A549 (cell line): Measurements from ENCODE around the gene PLD3. TPM values are rescaled to one million over a fixed set of nuclear protein-coding genes. Genes with fewer than 3 reads are reported as not detected.

Experiments used
- ATAC-seq, 2 experiments: fragments of 200-7000 bp in 1 of 2; fragments of >200 bp in 1 of 2; cut with Nextera tagmentation in 1 of 2; cut with Tn5 transposase in 1 of 2; 3 replicates each; pipeline versions ENCODE4 v1.8.0 to v1.9.1; 2018 to 2020; ENCODE audit warnings: mild to moderate bottlenecking in 1 of 2, moderate library complexity in 1 of 2
- CTCF ChIA-PET: fragments of 300-600 bp; sonication (Branson Sonifier 250); formaldehyde crosslinking; extraction: SDS; loops from one replicate; lab custom pipeline; 2021; ENCODE audit warnings: antibody characterized with exemption, inconsistent platforms; lab: Yijun Ruan, JAX
- POLR2A ChIA-PET: fragments of 350-600 bp; formaldehyde crosslinking; extraction: SDS; loops from one replicate; lab custom pipeline; 2021; ENCODE audit warnings: antibody characterized with exemption, inconsistent platforms; lab: Yijun Ruan, JAX
- DNase-seq, 2 experiments: peaks; one replicate each; pipeline versions ENCODE4 v3.0.0 to v3.0.0-alpha.2; 2011 to 2016; ENCODE audit warnings: low read depth in 1 of 2, low spot score in 1 of 2
- FAIRE-seq: peaks from 2 replicates; lab custom pipeline; 2011; peaks lifted over from hg19 to GRCh38; lab: Jason Lieb, UNC
- H3K27ac ChIP-seq, 2 experiments: fragments of >200 bp; sonication (Bioruptor Twin); formaldehyde crosslinking; 3 replicates each; pipeline ENCODE4 v1.5.1; 2016 to 2017
- H3K4me1 ChIP-seq: fragments of >200 bp; sonication (Bioruptor Twin); formaldehyde crosslinking; 3 replicates; pipeline ENCODE4 v1.6.1; 2016
- H3K4me2 ChIP-seq: fragments of >200 bp; sonication (Bioruptor Twin); formaldehyde crosslinking; 3 replicates; pipeline ENCODE4 v1.6.1; 2016
- H3K4me3 ChIP-seq: fragments of >200 bp; sonication (Bioruptor Twin); formaldehyde crosslinking; 3 replicates; pipeline ENCODE4 v1.5.1; 2016
- H3K9me3 ChIP-seq: fragments of >200 bp; sonication (Bioruptor Twin); formaldehyde crosslinking; 3 replicates; pipeline ENCODE4 v1.6.1; 2016
- CBX2 ChIP-seq: fragments of 200-600 bp; sonication (generic); IDR thresholded peaks from 2 replicates; pipeline ENCODE4 v1.6.1; 2016; ENCODE audit warnings: low read depth, mild to moderate bottlenecking, borderline replicate concordance
- CBX8 ChIP-seq: fragments of 200-600 bp; sonication (generic); IDR thresholded peaks from 2 replicates; pipeline ENCODE4 v1.6.1; 2016
- EHF ChIP-seq: fragments of 250-450 bp; sonication (Bioruptor Pico); IDR thresholded peaks from 2 replicates; pipeline ENCODE4 v1.5.0; 2020; ENCODE audit warnings: mild to moderate bottlenecking
- HDAC2 ChIP-seq: fragments of 200-600 bp; sonication (generic); IDR thresholded peaks from 2 replicates; pipeline ENCODE4 v1.6.1; 2016
- HEYL ChIP-seq: fragments of 250-450 bp; sonication (Bioruptor Pico); IDR thresholded peaks from 2 replicates; pipeline ENCODE4 v1.8.0; 2021; ENCODE audit warnings: mild to moderate bottlenecking, moderate library complexity
- HOXB5 ChIP-seq: fragments of 250-450 bp; sonication (Bioruptor Pico); IDR thresholded peaks from 2 replicates; pipeline ENCODE4 v1.5.0; 2020; ENCODE audit warnings: mild to moderate bottlenecking, moderate library complexity
- JUNB ChIP-seq: fragments of >200 bp; sonication (Bioruptor Twin); formaldehyde crosslinking; IDR thresholded peaks from 2 replicates; pipeline ENCODE4 v1.6.1; 2016
- KDM1A ChIP-seq: fragments of 200-600 bp; sonication (generic); IDR thresholded peaks from 2 replicates; pipeline ENCODE4 v1.6.1; 2016; ENCODE audit warnings: low read depth, mild to moderate bottlenecking
- MYC ChIP-seq: IDR thresholded peaks from 2 replicates; pipeline ENCODE4 v1.6.1; 2012; ENCODE audit warnings: mild to moderate bottlenecking, inconsistent platforms, low read length, improper control_type of control experiment, borderline replicate concordance
- POLR2A ChIP-seq: IDR thresholded peaks from 2 replicates; pipeline ENCODE4 v1.6.1; 2012; ENCODE audit warnings: mild to moderate bottlenecking, low read length
- RARB ChIP-seq: fragments of 250-450 bp; sonication (Bioruptor Pico); IDR thresholded peaks from 2 replicates; pipeline ENCODE4 v1.8.0; 2021; ENCODE audit warnings: mild to moderate bottlenecking, moderate library complexity
- RCOR1 ChIP-seq: fragments of 150-350 bp; IDR thresholded peaks from 2 replicates; pipeline ENCODE4 v1.6.1; 2014; ENCODE audit warnings: antibody characterized with exemption, low read length, low read depth
- RFX5 ChIP-seq: fragments of 450-650 bp; IDR thresholded peaks from 2 replicates; pipeline ENCODE4 v1.7.1; 2014; ENCODE audit warnings: antibody characterized with exemption, mild to moderate bottlenecking, moderate library complexity
- RNF2 ChIP-seq: fragments of 200-600 bp; sonication (generic); IDR thresholded peaks from 2 replicates; pipeline ENCODE4 v1.6.1; 2016; ENCODE audit warnings: low read depth, mild to moderate bottlenecking, antibody characterized with exemption, moderate library complexity, borderline replicate concordance
- SMC3 ChIP-seq: fragments of >200 bp; sonication (Bioruptor Twin); formaldehyde crosslinking; IDR thresholded peaks from 3 replicates; pipeline ENCODE4 v1.6.1; 2018; ENCODE audit warnings: inconsistent platforms
- SREBF2 ChIP-seq: fragments of 450-650 bp; IDR thresholded peaks from 2 replicates; pipeline ENCODE4 v1.6.1; 2014; ENCODE audit warnings: mild to moderate bottlenecking, moderate library complexity
- TFCP2L1 ChIP-seq: fragments of 250-450 bp; sonication (Bioruptor Pico); IDR thresholded peaks from 2 replicates; pipeline ENCODE4 v1.5.0; 2021; ENCODE audit warnings: mild to moderate bottlenecking
- TP53 ChIP-seq: fragments of 250-450 bp; sonication (Bioruptor Pico); IDR thresholded peaks from 2 replicates; pipeline ENCODE4 v1.5.0; 2021; ENCODE audit warnings: mild to moderate bottlenecking, moderate library complexity
- ZC3H11A ChIP-seq: fragments of 450-650 bp; IDR thresholded peaks from 2 replicates; pipeline ENCODE4 v1.6.1; 2014; ENCODE audit warnings: antibody characterized with exemption, mild to moderate bottlenecking
- ZNF302 ChIP-seq: fragments of 250-450 bp; sonication (Bioruptor Pico); IDR thresholded peaks from 2 replicates; pipeline ENCODE4 v1.9.0; 2021; ENCODE audit warnings: inconsistent platforms, mild to moderate bottlenecking, moderate library complexity
- WGBS: methylation state at CpG from one replicate; pipeline ENCODE4 v1.1.6; 2017; ENCODE audit errors: missing lambda C conversion rate; 5-methylcytosine and 5-hydroxymethylcytosine counted together
- polyA plus RNA-seq, 4 experiments: library from polyadenylated mRNA; depleted of rRNA in 3 of 4; stranded (reverse); fragments of >200 nt; fragmentation: RNase III in 1 of 4; extraction: RNeasy Plus Mini Kit Qiagen cat#74134 plus additional on column Dnase treatment in 1 of 4; gene quantifications; 2 replicates in 3 of 4; 3 replicates in 1 of 4; pipeline ENCODE4 v1.2.3, GENCODE V29; 2011 to 2017
- TF ChIP-seq, protein P1 (sequence below): fragments of >200 bp; sonication (Bioruptor Twin); formaldehyde crosslinking; IDR thresholded peaks from 3 replicates; pipeline ENCODE4 v1.6.1; 2016
- TF ChIP-seq, protein P2 (sequence below): fragments of 250-450 bp; sonication (Bioruptor Pico); IDR thresholded peaks from 2 replicates; pipeline ENCODE4 v1.5.0; 2021; ENCODE audit warnings: mild to moderate bottlenecking, moderate library complexity, borderline replicate concordance
- TF ChIP-seq, protein P3 (sequence below): IDR thresholded peaks from 2 replicates; pipeline ENCODE4 v1.6.1; 2012

Gene PLD3
- polyA plus RNA-seq, 2 of the 4 experiments (the other 2 are of a cell fraction): 265 to 290 TPM

DNA sequence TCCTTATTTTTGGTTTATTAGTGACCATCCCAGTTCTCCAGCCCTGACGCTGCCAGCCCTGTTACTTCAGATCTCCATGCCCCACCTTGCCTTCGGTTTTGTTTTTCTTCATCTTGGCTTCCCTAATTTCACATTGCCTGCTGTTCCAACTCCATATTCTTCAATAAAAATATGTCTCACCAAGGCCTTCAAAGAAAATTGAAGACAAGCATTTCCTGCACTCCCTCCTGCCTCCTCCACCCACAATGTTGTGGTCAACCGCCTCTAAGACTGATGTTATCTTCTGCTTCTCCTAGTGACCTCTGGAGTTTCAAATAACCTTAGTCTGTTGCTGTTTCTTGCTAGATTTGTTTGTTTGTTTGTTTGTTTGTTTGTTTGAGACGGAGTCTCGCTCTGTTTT is 14.6 kb downstream of the PLD3 start:
- DNase-seq (no peak), FAIRE-seq (no peak), ATAC-seq (no peak)
- Histone ChIP-seq H3K4me1 (peaks cover 16% of the 10 kb centered on the region), H3K9me3 (no peaks in the 10 kb centered on the region), H3K27ac (no peak overlapping the region), H3K4me2 (no peak overlapping the region), H3K4me3 (no peak overlapping the region)
- no peak for TF ChIP-seq SMC3
- TF ChIP-seq RCOR1: no peak
- TF ChIP-seq, protein P1, sequence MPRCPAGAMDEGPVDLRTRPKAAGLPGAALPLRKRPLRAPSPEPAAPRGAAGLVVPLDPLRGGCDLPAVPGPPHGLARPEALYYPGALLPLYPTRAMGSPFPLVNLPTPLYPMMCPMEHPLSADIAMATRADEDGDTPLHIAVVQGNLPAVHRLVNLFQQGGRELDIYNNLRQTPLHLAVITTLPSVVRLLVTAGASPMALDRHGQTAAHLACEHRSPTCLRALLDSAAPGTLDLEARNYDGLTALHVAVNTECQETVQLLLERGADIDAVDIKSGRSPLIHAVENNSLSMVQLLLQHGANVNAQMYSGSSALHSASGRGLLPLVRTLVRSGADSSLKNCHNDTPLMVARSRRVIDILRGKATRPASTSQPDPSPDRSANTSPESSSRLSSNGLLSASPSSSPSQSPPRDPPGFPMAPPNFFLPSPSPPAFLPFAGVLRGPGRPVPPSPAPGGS: no peak
- no peak for TF ChIP-seq RNF2
- no peak for TF ChIP-seq RFX5
- TF ChIP-seq POLR2A: no peak
- TF ChIP-seq TP53: no peak
- TF ChIP-seq HOXB5: no peak
- POLR2A ChIA-PET: interaction anchor here (0.9 kb wide), 1 partner anchor 15 kb away, joined by 6 read pairs; the partner anchor contains the start of genes C19orf47 and PLD3
- CTCF ChIA-PET: interaction anchor here (1.4 to 2.0 kb wide), 2 partner anchors 30 to 61 kb away, joined by 5 to 6 read pairs; no protein-coding TSS in a partner anchor
- WGBS: 91% methylated on average over 5 of the region's 5 CpGs

DNA sequence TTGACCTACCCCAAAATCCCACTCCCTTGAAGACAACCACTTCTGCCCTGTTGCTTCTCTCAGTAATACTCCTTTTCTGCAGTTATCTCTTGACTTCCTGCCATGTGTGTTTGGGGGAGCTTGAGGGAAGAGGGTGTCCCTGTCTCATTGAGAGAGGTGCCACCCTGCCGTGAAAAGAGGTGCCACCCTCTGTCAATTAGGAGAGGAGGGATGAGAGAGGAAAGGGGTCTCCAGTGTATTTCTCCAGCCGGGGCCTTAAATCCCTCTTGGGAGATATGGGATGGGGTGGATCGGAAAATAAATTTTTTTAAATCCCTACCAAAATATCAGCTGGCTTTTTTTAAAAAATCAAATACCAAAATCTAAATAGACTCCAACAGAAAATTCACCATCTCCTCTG is 16.5 kb downstream of the PLD3 start:
- Histone ChIP-seq H3K4me3 (peak overlapping the region; percentile 31), H3K27ac (no peak overlapping the region; a peak in 1 of 6 replicates)

More for the DNA sequence above, 16.5 kb downstream of the PLD3 start:
- ATAC-seq: no peak
- ChIA-PET POLR2A (interaction anchor here (1.1 to 2.3 kb wide), 4 partner anchors 10 to 61 kb away, joined by 5 to 8 read pairs (median 6); partner anchors contain the start of genes C19orf47, PLD3 and SERTAD1), CTCF (interaction anchor here (0.6 to 5.5 kb wide), 13 partner anchors 9 to 170 kb away, joined by 3 to 36 read pairs (median 4); partner anchors contain the start of genes C19orf47 and PLD3)
- 77% methylated on average over 3 of the region's 3 CpGs for whole genome bisulfite sequencing
- no peak for DNase-seq
- no peaks in the 10 kb centered on the region for H3K9me3 ChIP-seq
- H3K4me1 ChIP-seq: peaks cover 16% of the 10 kb centered on the region
- TF ChIP-seq HEYL (CRISPR knock-in tag): no peak
- TF ChIP-seq CBX2: no peak
- TF ChIP-seq ZC3H11A: no peak
- TF ChIP-seq TFCP2L1: no peak
- TF ChIP-seq CBX8: no peak
- TF ChIP-seq, protein P1: no peak
- TF ChIP-seq EHF (CRISPR knock-in tag): no peak
- no peak for TF ChIP-seq SREBF2
- no peak for TF ChIP-seq HDAC2
- no peak for TF ChIP-seq SMC3
- TF ChIP-seq, protein P2, sequence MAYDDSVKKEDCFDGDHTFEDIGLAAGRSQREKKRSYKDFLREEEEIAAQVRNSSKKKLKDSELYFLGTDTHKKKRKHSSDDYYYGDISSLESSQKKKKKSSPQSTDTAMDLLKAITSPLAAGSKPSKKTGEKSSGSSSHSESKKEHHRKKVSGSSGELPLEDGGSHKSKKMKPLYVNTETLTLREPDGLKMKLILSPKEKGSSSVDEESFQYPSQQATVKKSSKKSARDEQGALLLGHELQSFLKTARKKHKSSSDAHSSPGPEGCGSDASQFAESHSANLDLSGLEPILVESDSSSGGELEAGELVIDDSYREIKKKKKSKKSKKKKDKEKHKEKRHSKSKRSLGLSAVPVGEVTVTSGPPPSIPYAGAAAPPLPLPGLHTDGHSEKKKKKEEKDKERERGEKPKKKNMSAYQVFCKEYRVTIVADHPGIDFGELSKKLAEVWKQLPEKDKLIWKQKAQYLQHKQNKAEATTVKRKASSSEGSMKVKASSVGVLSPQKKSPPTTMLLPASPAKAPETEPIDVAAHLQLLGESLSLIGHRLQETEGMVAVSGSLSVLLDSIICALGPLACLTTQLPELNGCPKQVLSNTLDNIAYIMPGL (CRISPR knock-in tag): no peak
- no peak for TF ChIP-seq KDM1A
- no peak for TF ChIP-seq JUNB
- TF ChIP-seq RNF2: no peak
- no peak for TF ChIP-seq RARB (CRISPR knock-in tag)
- no peak for TF ChIP-seq MYC
- TF ChIP-seq, protein P3, sequence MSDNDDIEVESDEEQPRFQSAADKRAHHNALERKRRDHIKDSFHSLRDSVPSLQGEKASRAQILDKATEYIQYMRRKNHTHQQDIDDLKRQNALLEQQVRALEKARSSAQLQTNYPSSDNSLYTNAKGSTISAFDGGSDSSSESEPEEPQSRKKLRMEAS: no peak
- no peak for TF ChIP-seq ZNF302 (CRISPR knock-in tag)
- H3K4me2 ChIP-seq: peak overlapping the region; percentile 56
- FAIRE-seq: peak; percentile 73
